HL-60 (cell line): ENCODE results near the gene EIF4E2.

Experiments used
- CTCF ChIP-seq: IDR thresholded peaks from one replicate; pipeline ENCODE4 v1.5.1; 2011; ENCODE audit warnings: low read length, control low read depth, inconsistent platforms; ENCODE audit not compliant: insufficient read depth
- REST ChIP-seq: IDR thresholded peaks from 2 replicates; pipeline ENCODE4 v1.6.1; 2012; ENCODE audit warnings: low read depth; ENCODE audit not compliant: insufficient replicate concordance

DNA sequence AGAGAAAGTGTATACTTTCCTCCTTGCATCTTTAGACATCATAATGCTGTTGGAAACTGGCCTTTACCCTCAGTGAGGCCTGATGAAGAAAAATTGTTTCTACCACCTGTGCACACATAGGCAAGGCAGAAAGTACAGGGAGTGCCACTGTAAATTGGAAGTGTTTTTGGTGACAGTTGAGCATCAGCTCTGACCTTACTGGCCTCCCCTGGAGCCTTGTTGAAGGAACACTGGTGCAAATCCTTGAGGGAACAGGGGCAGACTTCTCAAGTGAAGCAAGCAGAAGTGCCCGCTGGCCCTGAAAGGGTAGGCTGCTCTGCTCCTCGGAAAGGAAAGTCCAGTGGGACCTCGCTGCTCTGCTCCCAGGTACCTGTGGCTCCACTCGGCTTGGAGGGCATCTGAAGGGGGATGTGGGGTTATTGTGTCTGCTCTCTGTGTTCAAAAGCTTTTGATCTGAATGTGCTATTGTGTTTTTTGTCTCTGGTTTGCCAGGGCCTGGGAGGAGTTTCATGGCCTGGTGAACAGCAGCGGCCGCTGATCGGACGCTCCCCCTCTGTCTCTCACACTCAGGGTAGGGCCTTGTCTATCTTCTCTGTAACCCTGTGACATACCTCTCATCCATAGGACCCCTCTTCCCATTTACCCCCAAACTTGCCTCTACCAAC is 23.4 kb downstream of the EIF4E2 start:
- TF ChIP-seq CTCF, result no peak
- TF ChIP-seq REST, result no peak
